Lung (tissue), 12 donors: Measurements from ENCODE around the gene MANSC1. TPM values are rescaled to one million over a fixed set of nuclear protein-coding genes. Genes with fewer than 3 reads are reported as not detected.

Source experiments
- ATAC-seq: fragments of 200-7000 bp; cut with Tn5 transposase; one replicate; pipeline ENCODE4 v1.9.1; 2020; ENCODE audit warnings: moderate number of reproducible peaks; ENCODE audit not compliant: insufficient read depth, low FRiP score
- DNase-seq, 3 donors: peaks; one replicate each; pipeline ENCODE4 v3.0.0-alpha.2; 2013 to 2017
- H3K27ac ChIP-seq, 2 donors: one replicate each; pipeline ENCODE4 v1.5.1; 2013; ENCODE audit warnings: mild to moderate bottlenecking in 2 of 2, moderate library complexity in 2 of 2, control low read depth in 1 of 2, inconsistent platforms in 1 of 2, low read depth in 1 of 2, low read length in 1 of 2
- H3K27me3 ChIP-seq, 3 donors: one replicate each; pipeline ENCODE4 v1.5.1; 2013; ENCODE audit warnings: low read length in 2 of 3; ENCODE audit not compliant: control insufficient read depth in 3 of 3, insufficient read depth in 3 of 3
- H3K36me3 ChIP-seq, 4 donors: one replicate each; pipeline ENCODE4 v1.5.1; 2013; ENCODE audit warnings: low read length in 4 of 4, mild to moderate bottlenecking in 1 of 4, moderate library complexity in 1 of 4; ENCODE audit not compliant: control insufficient read depth in 4 of 4, insufficient read depth in 4 of 4
- H3K4me1 ChIP-seq, 5 donors: one replicate each; pipeline ENCODE4 v1.5.1; 2013; ENCODE audit warnings: low read length in 5 of 5, mild to moderate bottlenecking in 2 of 5, moderate library complexity in 1 of 5; ENCODE audit not compliant: control insufficient read depth in 5 of 5, insufficient read depth in 5 of 5
- H3K4me3 ChIP-seq: one replicate; pipeline ENCODE4 v1.5.1; 2013; ENCODE audit warnings: mild to moderate bottlenecking, control low read depth, moderate library complexity
- H3K9ac ChIP-seq, 2 donors: one replicate each; pipeline ENCODE4 v1.5.1; 2013; ENCODE audit warnings: low read length in 2 of 2, control low read depth in 1 of 2; ENCODE audit not compliant: insufficient read depth in 1 of 2
- H3K9me3 ChIP-seq, 4 donors: one replicate each; pipeline ENCODE4 v1.5.1; 2013; ENCODE audit warnings: low read length in 3 of 4, mild to moderate bottlenecking in 1 of 4, moderate library complexity in 1 of 4; ENCODE audit not compliant: control insufficient read depth in 4 of 4, insufficient read depth in 3 of 4
- CTCF ChIP-seq: IDR thresholded peaks from 2 replicates; pipeline ENCODE4 v1.5.1; 2012; ENCODE audit warnings: mild to moderate bottlenecking; ENCODE audit errors: control extremely low read depth, extremely low read depth
- WGBS, 2 donors: extraction: QIAGEN DNeasy Blood & Tissue Kit; methylation state at CpG; one replicate each; pipeline ENCODE4 v1.1.7; 2013; 5-methylcytosine and 5-hydroxymethylcytosine counted together
- polyA plus RNA-seq, 2 donors: library from polyadenylated mRNA; stranded (reverse); fragments of 200-250 nt; gene quantifications; one replicate each; pipeline ENCODE4 v1.2.1, GENCODE V29; 2013
- total RNA-seq, 2 donors: library from RNA; depleted of rRNA in 1 of 2; stranded (reverse); fragments of >200 nt in 1 of 2; gene quantifications; one replicate each; pipeline ENCODE4 v1.2.1, GENCODE V29; 2014 to 2021
- donor health status: control.
- donor health status: control.
- donor health status: Bipolar disorder and iron deficiency.
- donor health status: healthy.
- donor health status: DM: yes; HTN: yes; CAD: no.

The MANSC1 gene
- total and polyA plus RNA-seq, 4 donors: 8.0 to 26.7 (median 15.3) TPM

GRCh38 chr12:12397184-12397583 lies 47.1 kb upstream of the MANSC1 start:
- Histone ChIP-seq H3K9ac (peak overlapping the region in 1 of 2 donors; percentile 61), H3K9me3 (no peaks in the 10 kb centered on the region), H3K27ac (peak overlapping the region in 1 of 2 donors; percentile 13), H3K27me3 (no peaks in the 10 kb centered on the region), H3K4me1 (peaks cover 0 to 38% (median 14%) of the 10 kb centered on the region in 5 donors), H3K36me3 (no peaks in the 10 kb centered on the region), H3K4me3 (no peak overlapping the region)
- 87 to 88% methylated on average over 5 of the region's 5 CpGs for whole genome bisulfite sequencing, 2 donors
- ATAC-seq (no peak), DNase-seq (no peak)
- no peak for TF ChIP-seq CTCF

GRCh38 chr12:12396694-12397093 lies 46.7 kb upstream of the MANSC1 start:
- ATAC-seq (no peak), DNase-seq (peak in 2 of 3 donors; percentile 55 to 63)
- peaks cover 0 to 41% (median 16%) of the 10 kb centered on the region in 5 donors for H3K4me1 ChIP-seq
- no peak overlapping the region for H3K9ac ChIP-seq
- H3K4me3 ChIP-seq: no peak overlapping the region
- H3K27ac ChIP-seq: no peak overlapping the region
- no peaks in the 10 kb centered on the region for H3K36me3 ChIP-seq
- TF ChIP-seq CTCF: no peak
- H3K27me3 ChIP-seq: no peaks in the 10 kb centered on the region
- 89 to 90% methylated on average over 4 of the region's 4 CpGs for WGBS, 2 donors
- no peaks in the 10 kb centered on the region for H3K9me3 ChIP-seq

GRCh38 chr12:12393171-12393570 lies 43.1 kb upstream of the MANSC1 start:
- 88 to 94% methylated on average over 2 of the region's 2 CpGs for WGBS, 2 donors
- Histone ChIP-seq H3K9me3 (no peaks in the 10 kb centered on the region), H3K27me3 (no peaks in the 10 kb centered on the region), H3K27ac (no peak overlapping the region), H3K4me3 (no peak overlapping the region), H3K36me3 (no peaks in the 10 kb centered on the region), H3K9ac (no peak overlapping the region), H3K4me1 (peaks cover 0 to 27% (median 13%) of the 10 kb centered on the region in 5 donors)
- ATAC-seq (no peak), DNase-seq (no peak)
- TF ChIP-seq CTCF: no peak

- no peak overlapping the region for H3K27ac ChIP-seq
- no peaks in the 10 kb centered on the region for H3K9me3 ChIP-seq
- TF ChIP-seq CTCF: no peak
- H3K4me3 ChIP-seq: no peak overlapping the region
- H3K9ac ChIP-seq: no peak overlapping the region
- H3K27me3 ChIP-seq: no peaks in the 10 kb centered on the region
- H3K36me3 ChIP-seq: peaks cover 0 to 2% (median 0%) of the 10 kb centered on the region in 4 donors
- DNase-seq (peak in 2 of 3 donors; percentile 66 to 67), ATAC-seq (no peak)
- H3K4me1 ChIP-seq: peaks cover 0 to 25% (median 11%) of the 10 kb centered on the region in 5 donors
- 53 to 66% methylated on average over 2 of the region's 2 CpGs for WGBS, 2 donors
These were observed 42.4 kb upstream of the MANSC1 start for GRCh38 chr12:12392413-12392812.
